ENCODE results near the gene TNNT3. TPM values are rescaled to one million over a fixed set of nuclear protein-coding genes. Genes with fewer than 3 reads are reported as not detected.

Gene TNNT3
- total and polyA plus RNA-seq, 8 donors, result 0.24 to 6.6 (median 1.1) TPM

DNA sequence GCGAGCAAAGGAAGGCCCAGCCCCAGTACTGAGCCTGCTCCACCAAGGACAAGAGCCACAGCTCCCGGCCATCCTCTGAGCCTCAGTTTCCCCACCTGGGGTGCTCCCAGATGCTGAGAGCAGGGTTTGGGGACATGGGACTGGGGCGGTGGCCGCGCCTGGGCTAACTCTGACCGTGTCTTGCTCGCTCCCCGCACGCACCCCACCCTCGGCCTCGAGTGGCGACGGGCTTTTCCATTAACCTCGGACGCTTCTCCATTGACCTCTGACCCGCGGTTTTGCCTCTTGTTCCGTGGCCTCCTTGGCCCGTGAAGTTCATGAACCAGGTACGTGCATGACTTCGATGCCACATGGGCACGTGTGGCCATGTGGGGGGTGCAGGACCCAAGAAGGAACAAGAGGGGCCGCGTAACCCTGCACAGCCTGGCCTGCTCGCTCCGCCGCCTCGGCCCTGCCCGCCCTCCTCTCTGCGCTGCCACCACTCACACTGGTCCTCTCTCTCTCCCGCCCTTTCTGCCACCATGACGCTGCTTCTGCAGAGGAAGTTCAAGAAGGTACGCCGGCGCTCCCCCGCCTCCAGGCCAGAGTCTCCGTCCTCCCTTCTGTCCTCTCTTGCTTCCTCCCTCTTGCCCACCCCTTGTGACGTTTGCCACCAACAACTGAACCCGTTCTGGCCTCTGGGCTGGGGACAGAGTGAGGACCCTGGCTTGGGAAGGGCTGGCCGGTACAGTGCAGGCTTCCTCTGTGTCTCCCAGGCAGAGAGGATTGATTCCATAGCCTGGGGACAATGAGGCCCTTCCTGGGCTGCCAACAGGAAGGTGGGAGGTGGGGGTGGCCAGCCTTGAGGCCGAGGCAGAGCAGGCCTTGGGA lies 6.9 kb downstream of the TNNT3 start:
- no peaks in the 10 kb centered on the region for H3K4me1 ChIP-seq
- DNase-seq (peak in 3 of 6 donors; percentile 18 to 55 (median 48)), ATAC-seq (no peak), FAIRE-seq (no peak)
- H3K27me3 ChIP-seq, result no peaks in the 10 kb centered on the region
- intact Hi-C loops (cut with DNase I), result loop anchor here in 1 of 3 donors (10.0 kb wide), 2 partner anchors 218 to 232 kb away; partner anchors contain the start of gene KRTAP5-6
- no peaks in the 10 kb centered on the region for H3K9me3 ChIP-seq
- 84 to 93% methylated on average over 40 to 41 of the region's 41 CpGs for WGBS, 2 donors
- H3K36me3 ChIP-seq, result no peaks in the 10 kb centered on the region
- no peak overlapping the region for H3K4me3 ChIP-seq
- TF ChIP-seq, protein P1, sequence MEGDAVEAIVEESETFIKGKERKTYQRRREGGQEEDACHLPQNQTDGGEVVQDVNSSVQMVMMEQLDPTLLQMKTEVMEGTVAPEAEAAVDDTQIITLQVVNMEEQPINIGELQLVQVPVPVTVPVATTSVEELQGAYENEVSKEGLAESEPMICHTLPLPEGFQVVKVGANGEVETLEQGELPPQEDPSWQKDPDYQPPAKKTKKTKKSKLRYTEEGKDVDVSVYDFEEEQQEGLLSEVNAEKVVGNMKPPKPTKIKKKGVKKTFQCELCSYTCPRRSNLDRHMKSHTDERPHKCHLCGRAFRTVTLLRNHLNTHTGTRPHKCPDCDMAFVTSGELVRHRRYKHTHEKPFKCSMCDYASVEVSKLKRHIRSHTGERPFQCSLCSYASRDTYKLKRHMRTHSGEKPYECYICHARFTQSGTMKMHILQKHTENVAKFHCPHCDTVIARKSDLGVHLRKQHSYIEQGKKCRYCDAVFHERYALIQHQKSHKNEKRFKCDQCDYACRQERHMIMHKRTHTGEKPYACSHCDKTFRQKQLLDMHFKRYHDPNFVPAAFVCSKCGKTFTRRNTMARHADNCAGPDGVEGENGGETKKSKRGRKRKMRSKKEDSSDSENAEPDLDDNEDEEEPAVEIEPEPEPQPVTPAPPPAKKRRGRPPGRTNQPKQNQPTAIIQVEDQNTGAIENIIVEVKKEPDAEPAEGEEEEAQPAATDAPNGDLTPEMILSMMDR (IDR thresholded peaks at IDR 0.05), result no peak
- H3K27ac ChIP-seq, result no peak overlapping the region

DNA sequence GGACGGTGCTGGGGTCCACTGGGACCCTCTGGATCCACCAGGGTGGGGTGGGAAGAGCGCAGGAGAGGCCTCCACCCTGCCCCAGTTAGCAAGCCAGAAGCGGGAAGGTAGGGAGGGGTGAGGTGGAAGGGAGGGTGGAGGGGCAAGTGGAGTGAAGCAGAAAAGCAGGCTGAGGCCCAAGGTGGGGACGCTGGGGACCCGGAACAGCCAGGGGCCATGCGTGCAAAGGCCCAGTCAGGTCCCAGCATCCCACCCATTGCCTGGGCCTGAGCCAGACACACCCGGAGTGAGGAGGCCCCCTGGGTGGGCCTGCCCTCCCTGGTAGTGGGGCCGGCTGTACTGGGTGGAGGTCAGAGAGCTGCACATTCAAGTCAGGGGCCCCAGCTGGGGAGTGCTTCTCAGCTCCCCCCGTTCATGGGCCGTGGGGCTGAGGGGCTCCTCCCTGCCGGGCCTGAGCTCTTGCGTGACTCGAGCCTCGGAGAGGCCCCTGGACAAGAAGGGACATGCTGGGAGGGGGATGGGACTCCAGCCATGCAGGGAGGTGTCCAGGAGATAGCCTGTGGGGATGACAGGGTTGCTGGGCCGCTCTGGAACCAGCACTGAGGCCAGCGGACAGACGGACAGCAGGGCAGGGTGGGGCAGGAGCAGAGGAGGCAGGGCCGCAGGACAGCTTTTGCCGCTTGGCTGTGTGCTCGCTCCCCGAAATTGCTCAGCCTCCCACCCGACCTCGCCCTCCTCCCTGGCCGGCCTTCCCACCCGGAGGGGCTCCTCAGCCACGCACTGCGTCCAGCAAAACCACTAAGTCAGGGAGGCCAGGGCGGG lies 7.7 kb downstream of the TNNT3 start:
- Histone ChIP-seq H3K27ac (no peak overlapping the region), H3K4me3 (no peak overlapping the region), H3K27me3 (no peaks in the 10 kb centered on the region), H3K36me3 (no peaks in the 10 kb centered on the region), H3K9me3 (no peaks in the 10 kb centered on the region), H3K4me1 (no peaks in the 10 kb centered on the region)
- ATAC-seq, result peak in 1 of 4 donors; percentile 7
- WGBS, 2 donors, result 81 to 82% methylated on average over 25 to 28 of the region's 28 CpGs
- DNase-seq, result peak in 2 of 6 donors; percentile 23 to 50
- FAIRE-seq, result no peak
- TF ChIP-seq, protein P1 (IDR thresholded peaks at IDR 0.05), result no peak
- intact Hi-C loops (cut with DNase I), result loop anchor here in 1 of 3 donors (10.0 kb wide), 2 partner anchors 218 to 232 kb away; partner anchors contain the start of gene KRTAP5-6

DNA sequence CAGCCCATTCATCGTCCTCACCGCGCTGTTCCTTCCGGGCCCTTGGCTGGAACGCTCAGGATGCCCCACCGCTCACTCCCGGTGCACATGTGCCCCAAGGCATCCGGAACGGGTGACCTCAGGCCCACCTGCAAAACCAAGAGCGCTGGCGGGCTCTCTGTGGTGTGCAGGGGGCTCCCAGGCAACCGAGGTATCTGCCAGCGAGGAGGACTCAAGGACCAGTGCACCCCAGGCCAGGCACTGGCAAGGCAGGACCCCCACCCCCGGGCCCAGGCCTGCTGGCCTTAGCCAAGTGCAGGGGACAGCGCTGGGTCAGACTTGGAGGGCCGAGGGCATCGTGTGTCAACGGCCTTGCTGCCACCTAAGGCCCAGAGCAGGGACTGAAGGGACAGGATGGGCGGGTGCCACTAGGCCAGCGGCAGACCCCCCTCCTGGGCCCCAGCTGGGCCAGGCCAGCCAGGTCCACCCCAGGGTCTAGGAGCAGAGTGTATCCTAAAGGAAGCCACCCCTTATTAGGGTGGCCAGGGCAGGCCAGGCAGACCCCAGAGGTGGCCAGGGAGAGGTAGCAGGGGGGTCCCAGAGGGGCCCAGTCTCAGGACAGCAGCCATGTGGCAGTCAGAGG lies 8.5 kb downstream of the TNNT3 start:
- Histone ChIP-seq H3K4me3 (no peak overlapping the region), H3K4me1 (no peaks in the 10 kb centered on the region), H3K27ac (no peak overlapping the region), H3K9me3 (no peaks in the 10 kb centered on the region), H3K36me3 (no peaks in the 10 kb centered on the region), H3K27me3 (no peaks in the 10 kb centered on the region)
- intact Hi-C loops (cut with DNase I), result loop anchor here in 1 of 3 donors (10.0 kb wide), 2 partner anchors 217 to 233 kb away; partner anchors contain the start of gene KRTAP5-6
- WGBS, 2 donors, result 80 to 82% methylated on average over 20 of the region's 20 CpGs
- DNase-seq (peak in 3 of 6 donors; percentile 25 to 59 (median 55)), FAIRE-seq (no peak), ATAC-seq (no peak)
- TF ChIP-seq, protein P1 (IDR thresholded peaks at IDR 0.05), result no peak

DNA sequence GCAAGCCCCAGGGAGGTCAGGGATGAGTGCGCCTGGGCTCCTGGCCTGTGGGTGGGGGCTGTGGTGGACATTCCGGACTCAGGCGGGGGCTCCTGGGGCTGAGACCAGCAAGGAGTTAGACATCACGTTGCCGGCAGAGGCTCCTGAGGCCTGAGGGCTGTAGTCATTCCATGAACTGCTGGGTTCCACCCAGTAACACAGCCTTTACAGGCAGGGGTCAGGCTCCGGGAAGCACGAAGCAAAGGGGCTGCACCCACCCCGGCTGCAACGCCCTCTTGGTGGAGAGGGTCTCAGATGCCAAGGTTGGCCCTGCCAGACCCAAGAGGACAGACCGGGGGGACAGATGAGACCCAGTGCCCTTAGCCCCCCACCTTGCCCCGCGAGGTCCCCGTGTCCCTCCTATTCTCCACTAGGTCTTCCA lies 9.0 kb downstream of the TNNT3 start:
- intact Hi-C loops (cut with DNase I), result loop anchor here in 1 of 3 donors (10.0 kb wide), 2 partner anchors 216 to 234 kb away; partner anchors contain the start of gene KRTAP5-6
- no peak overlapping the region for H3K27ac ChIP-seq
- no peak for FAIRE-seq
- H3K4me1 ChIP-seq, result no peaks in the 10 kb centered on the region
- TF ChIP-seq, protein P1 (IDR thresholded peaks at IDR 0.05), result no peak
- peak in 2 of 6 donors; percentile 20 to 53 for DNase-seq
- no peaks in the 10 kb centered on the region for H3K9me3 ChIP-seq
- H3K27me3 ChIP-seq, result no peaks in the 10 kb centered on the region
- H3K36me3 ChIP-seq, result no peaks in the 10 kb centered on the region
- WGBS, 2 donors, result 86 to 90% methylated on average over 11 to 13 of the region's 13 CpGs
- H3K4me3 ChIP-seq, result no peak overlapping the region
- peak in 2 of 4 donors; percentile 20 to 25 for ATAC-seq

Data from pancreas (tissue), 10 donors.